Activated naive CD8-positive, alpha-beta T cell treated with anti-CD3 and anti-CD28 coated beads for 36 hours (primary cell): ENCODE data around the gene HCAR2. TPM values are rescaled to one million over a fixed set of nuclear protein-coding genes. Genes with fewer than 3 reads are reported as not detected.
"Not testable (repeated sequence)": the region's sequence is repeated elsewhere in the genome, so short reads cannot be mapped to it uniquely, and the experiment has no call there.

Experiments
- DNase-seq: peaks from one replicate; pipeline ENCODE4 v3.0.0; 2021
- H3K27ac Mint-ChIP-seq: one replicate; pipeline ENCODE4 v1.8.0; 2022; ENCODE audit warnings: mild to moderate bottlenecking, moderate library complexity, mixed read lengths
- H3K27me3 Mint-ChIP-seq: one replicate; pipeline ENCODE4 v1.8.0; 2022; ENCODE audit warnings: mild to moderate bottlenecking, mixed read lengths
- H3K36me3 Mint-ChIP-seq: one replicate; pipeline ENCODE4 v1.8.0; 2021; ENCODE audit warnings: mild to moderate bottlenecking, mixed read lengths
- H3K4me1 Mint-ChIP-seq: one replicate; pipeline ENCODE4 v1.8.0; 2021; ENCODE audit warnings: mixed read lengths
- H3K4me3 Mint-ChIP-seq: one replicate; pipeline ENCODE4 v1.8.0; 2022; ENCODE audit warnings: mild to moderate bottlenecking, moderate library complexity, mixed read lengths
- H3K9me3 Mint-ChIP-seq: one replicate; pipeline ENCODE4 v1.8.0; 2022; ENCODE audit warnings: mixed read lengths
- total RNA-seq, 2 experiments: library from RNA; stranded (reverse); gene quantifications; one replicate each; pipeline ENCODE4 v1.2.3, GENCODE V29; 2021

Gene HCAR2
- total RNA-seq, 2 experiments from 2014 or later = not detected

DNA sequence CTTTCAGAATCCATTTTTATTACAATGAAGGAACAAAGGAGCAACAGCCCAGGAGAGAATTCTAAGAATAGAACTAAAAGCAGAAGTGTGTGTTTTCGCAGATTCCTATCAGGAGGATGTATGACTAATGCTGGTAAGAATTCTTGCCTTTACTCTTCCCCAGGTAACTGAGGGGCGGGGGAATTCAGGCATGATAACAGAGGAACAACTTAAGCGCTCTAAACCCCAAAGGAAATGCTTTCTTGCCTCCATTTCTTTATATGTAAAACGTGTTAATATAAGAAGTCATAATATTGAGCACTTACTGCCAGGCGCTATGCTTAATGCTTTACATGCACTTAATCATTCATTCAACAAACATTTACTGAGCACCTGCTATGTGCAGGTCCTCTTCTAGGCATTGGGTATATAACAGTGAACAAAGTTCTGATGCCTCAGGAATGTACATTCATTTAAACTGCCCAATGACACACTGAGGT is 23.0 kb upstream of the HCAR2 start:
- Mint-ChIP-seq H3K27ac (peak overlapping the region; percentile 80), H3K4me1 (peaks cover 52% of the 10 kb centered on the region), H3K27me3 (no peaks in the 10 kb centered on the region), H3K36me3 (peaks cover 1% of the 10 kb centered on the region), H3K4me3 (peak overlapping the region; percentile 47), H3K9me3 (no peaks in the 10 kb centered on the region)
- DNase-seq = no peak

GRCh38 chr12:122725452-122726079 is 22.4 kb upstream of the HCAR2 start:
- peak overlapping the region; percentile 80 for H3K27ac Mint-ChIP-seq
- DNase-seq = no peak
- peaks cover 1% of the 10 kb centered on the region for H3K36me3 Mint-ChIP-seq
- H3K4me3 Mint-ChIP-seq = peak overlapping the region; percentile 47
- peaks cover 51% of the 10 kb centered on the region for H3K4me1 Mint-ChIP-seq
- no peaks in the 10 kb centered on the region for H3K27me3 Mint-ChIP-seq
- no peaks in the 10 kb centered on the region for H3K9me3 Mint-ChIP-seq

GRCh38 chr12:122724641-122725243 is 21.6 kb upstream of the HCAR2 start:
- peaks cover 48% of the 10 kb centered on the region for H3K4me1 Mint-ChIP-seq
- no peaks in the 10 kb centered on the region for H3K27me3 Mint-ChIP-seq
- H3K9me3 Mint-ChIP-seq = no peaks in the 10 kb centered on the region
- H3K36me3 Mint-ChIP-seq = peaks cover 1% of the 10 kb centered on the region
- no peak overlapping the region for H3K27ac Mint-ChIP-seq
- no peak overlapping the region for H3K4me3 Mint-ChIP-seq
- no peak for DNase-seq

- peaks cover 1% of the 10 kb centered on the region for H3K36me3 Mint-ChIP-seq
- peaks cover 39% of the 10 kb centered on the region for H3K4me1 Mint-ChIP-seq
- H3K27ac Mint-ChIP-seq = no peak overlapping the region
- DNase-seq = no peak
- H3K27me3 Mint-ChIP-seq = no peaks in the 10 kb centered on the region
- no peak overlapping the region for H3K4me3 Mint-ChIP-seq
- H3K9me3 Mint-ChIP-seq = no peaks in the 10 kb centered on the region
Measured at GRCh38 chr12:122722387-122722786, 19.2 kb upstream of the HCAR2 start.

GRCh38 chr12:122721057-122721545 is 17.9 kb upstream of the HCAR2 start:
- Mint-ChIP-seq H3K27me3 (no peaks in the 10 kb centered on the region), H3K27ac (no peak overlapping the region), H3K36me3 (peaks cover 1% of the 10 kb centered on the region), H3K9me3 (no peaks in the 10 kb centered on the region), H3K4me3 (no peak overlapping the region), H3K4me1 (peaks cover 34% of the 10 kb centered on the region)
- no peak for DNase-seq

GRCh38 chr12:122716658-122717057 is 13.5 kb upstream of the HCAR2 start, which contains the start of gene HCAR3:
Gene HCAR3, minus strand, starts transcription at chr12:122716811. Its CDS starts 74 bp downstream, at chr12:122716737.
- not testable (repeated sequence) for H3K27me3 Mint-ChIP-seq, DNase-seq, H3K27ac Mint-ChIP-seq, H3K9me3 Mint-ChIP-seq, H3K4me3 Mint-ChIP-seq, H3K36me3 Mint-ChIP-seq
- H3K4me1 Mint-ChIP-seq = peaks cover 12% of the 10 kb centered on the region

GRCh38 chr12:122715211-122715610 is 12.1 kb upstream of the HCAR2 start:
- H3K27ac Mint-ChIP-seq, H3K9me3 Mint-ChIP-seq, DNase-seq, H3K27me3 Mint-ChIP-seq, H3K36me3 Mint-ChIP-seq, H3K4me1 Mint-ChIP-seq, H3K4me3 Mint-ChIP-seq: not testable (repeated sequence)

DNA sequence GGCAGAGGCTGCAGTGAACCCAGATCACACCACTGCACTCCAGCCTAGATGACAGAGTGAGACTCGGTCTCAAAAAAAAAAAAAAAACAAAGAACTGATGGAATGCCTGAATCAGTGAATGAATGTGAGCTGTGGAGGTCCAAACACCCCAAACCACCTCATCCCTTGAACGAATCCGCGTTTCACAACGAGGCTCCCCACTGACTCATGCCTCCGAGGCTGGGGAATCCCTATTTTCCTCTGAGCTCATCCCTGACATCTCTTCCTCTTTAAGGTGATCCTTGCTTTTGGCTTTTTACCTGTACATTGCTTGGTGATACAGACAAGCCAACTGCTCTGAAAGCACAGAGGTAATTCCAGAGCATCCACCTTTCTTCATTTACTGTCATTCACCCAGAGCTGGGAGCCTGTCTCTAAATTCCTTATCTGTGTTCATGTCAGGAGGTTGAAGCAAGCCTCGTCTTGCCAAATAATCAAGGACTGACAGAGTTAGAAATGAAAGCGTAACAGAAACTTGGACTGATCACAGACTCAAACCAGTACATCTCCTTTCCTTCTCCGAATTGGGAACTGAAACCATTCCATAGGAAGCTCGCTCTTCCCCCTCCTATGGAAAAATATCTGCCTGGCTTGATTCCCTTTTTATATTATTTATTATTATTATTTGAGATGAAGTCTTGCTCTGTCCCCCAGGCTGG is 10.5 kb upstream of the HCAR2 start:
- not testable (repeated sequence) for H3K4me1 Mint-ChIP-seq, DNase-seq, H3K27ac Mint-ChIP-seq, H3K9me3 Mint-ChIP-seq, H3K36me3 Mint-ChIP-seq, H3K4me3 Mint-ChIP-seq, H3K27me3 Mint-ChIP-seq

- H3K36me3 Mint-ChIP-seq, H3K4me1 Mint-ChIP-seq, H3K9me3 Mint-ChIP-seq, H3K27ac Mint-ChIP-seq, H3K27me3 Mint-ChIP-seq, DNase-seq, H3K4me3 Mint-ChIP-seq: not testable (repeated sequence)
Measured at GRCh38 chr12:122711266-122711665, 8.1 kb upstream of the HCAR2 start.

DNA sequence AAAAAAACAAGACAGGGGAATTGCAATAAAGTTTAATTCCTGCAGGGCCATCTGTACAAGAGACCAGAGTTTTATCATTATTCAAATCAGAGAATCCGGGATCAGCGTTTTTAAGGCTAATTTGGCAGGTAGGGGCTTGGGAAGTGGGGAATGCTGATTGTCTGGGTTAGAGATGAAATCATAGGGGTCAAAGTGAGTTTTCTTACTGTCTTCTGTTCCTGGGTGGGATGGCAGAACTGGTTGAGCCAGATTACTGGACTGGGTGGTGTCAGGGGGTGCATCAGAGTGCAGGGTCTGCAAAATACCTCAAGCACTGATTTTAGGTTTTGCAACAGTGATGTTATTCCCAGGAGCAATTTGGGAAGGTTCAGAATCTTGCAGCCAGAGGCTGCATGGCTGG is 7.2 kb upstream of the HCAR2 start:
- H3K4me1 Mint-ChIP-seq, H3K27ac Mint-ChIP-seq, H3K27me3 Mint-ChIP-seq, H3K9me3 Mint-ChIP-seq, H3K36me3 Mint-ChIP-seq, DNase-seq, H3K4me3 Mint-ChIP-seq: not testable (repeated sequence)

- not testable (repeated sequence) for H3K4me1 Mint-ChIP-seq, H3K9me3 Mint-ChIP-seq, H3K36me3 Mint-ChIP-seq, H3K27ac Mint-ChIP-seq, DNase-seq, H3K27me3 Mint-ChIP-seq, H3K4me3 Mint-ChIP-seq
Measured at GRCh38 chr12:122709287-122709686, 6.1 kb upstream of the HCAR2 start.

DNA sequence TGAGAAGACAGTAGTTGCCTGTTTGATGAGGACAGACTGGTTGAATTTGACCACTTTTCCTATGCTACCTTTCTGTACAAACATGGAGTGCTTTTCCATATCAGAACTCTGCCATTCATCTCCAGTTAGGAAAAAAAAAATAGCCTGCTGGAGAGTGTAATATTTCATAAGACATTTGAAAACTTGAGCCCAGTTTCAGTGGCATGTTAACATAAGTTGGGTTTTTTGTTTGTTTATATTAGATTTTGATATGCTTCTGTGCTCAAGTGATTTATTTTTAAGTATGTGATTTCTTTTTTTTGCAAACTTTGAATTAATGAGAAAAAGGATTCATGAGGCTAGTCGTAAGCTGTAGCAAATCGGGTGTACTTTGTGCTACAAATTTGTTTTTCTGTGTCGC is 684 bp upstream of the HCAR2 start:
- not testable (repeated sequence) for H3K9me3 Mint-ChIP-seq, H3K4me1 Mint-ChIP-seq, H3K27ac Mint-ChIP-seq, H3K4me3 Mint-ChIP-seq, H3K27me3 Mint-ChIP-seq, H3K36me3 Mint-ChIP-seq, DNase-seq

- H3K27ac Mint-ChIP-seq, H3K27me3 Mint-ChIP-seq, H3K9me3 Mint-ChIP-seq, H3K36me3 Mint-ChIP-seq, DNase-seq, H3K4me3 Mint-ChIP-seq, H3K4me1 Mint-ChIP-seq: not testable (repeated sequence)
Measured at GRCh38 chr12:122701481-122701880, 1.7 kb downstream of the HCAR2 start.

DNA sequence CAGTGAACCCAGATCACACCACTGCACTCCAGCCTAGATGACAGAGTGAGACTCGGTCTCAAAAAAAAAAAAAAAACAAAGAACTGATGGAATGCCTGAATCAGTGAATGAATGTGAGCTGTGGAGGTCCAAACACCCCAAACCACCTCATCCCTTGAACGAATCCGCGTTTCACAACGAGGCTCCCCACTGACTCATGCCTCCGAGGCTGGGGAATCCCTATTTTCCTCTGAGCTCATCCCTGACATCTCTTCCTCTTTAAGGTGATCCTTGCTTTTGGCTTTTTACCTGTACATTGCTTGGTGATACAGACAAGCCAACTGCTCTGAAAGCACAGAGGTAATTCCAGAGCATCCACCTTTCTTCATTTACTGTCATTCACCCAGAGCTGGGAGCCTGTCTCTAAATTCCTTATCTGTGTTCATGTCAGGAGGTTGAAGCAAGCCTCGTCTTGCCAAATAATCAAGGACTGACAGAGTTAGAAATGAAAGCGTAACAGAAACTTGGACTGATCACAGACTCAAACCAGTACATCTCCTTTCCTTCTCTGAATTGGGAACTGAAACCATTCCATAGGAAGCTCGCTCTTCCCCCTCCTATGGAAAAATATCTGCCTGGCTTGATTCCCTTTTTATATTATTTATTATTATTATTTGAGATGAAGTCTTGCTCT is 3.0 kb downstream of the HCAR2 start:
- H3K4me1 Mint-ChIP-seq, H3K36me3 Mint-ChIP-seq, H3K9me3 Mint-ChIP-seq, DNase-seq, H3K27ac Mint-ChIP-seq, H3K4me3 Mint-ChIP-seq, H3K27me3 Mint-ChIP-seq: not testable (repeated sequence)

DNA sequence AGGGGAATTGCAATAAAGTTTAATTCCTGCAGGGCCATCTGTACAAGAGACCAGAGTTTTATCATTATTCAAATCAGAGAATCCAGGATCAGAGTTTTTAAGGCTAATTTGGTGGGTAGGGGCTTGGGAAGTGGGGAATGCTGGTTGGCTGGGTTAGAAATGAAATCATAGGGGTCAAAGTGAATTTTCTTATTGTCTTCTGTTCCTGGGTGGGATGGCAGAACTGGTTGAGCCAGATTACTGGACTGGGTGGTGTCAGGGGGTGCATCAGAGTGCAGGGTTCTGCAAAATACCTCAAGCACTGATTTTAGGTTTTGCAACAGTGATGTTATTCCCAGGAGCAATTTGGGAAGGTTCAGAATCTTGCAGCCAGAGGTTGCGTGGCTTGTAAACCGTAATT is 6.2 kb downstream of the HCAR2 start:
- H3K4me3 Mint-ChIP-seq, H3K27me3 Mint-ChIP-seq, H3K27ac Mint-ChIP-seq, H3K36me3 Mint-ChIP-seq, H3K4me1 Mint-ChIP-seq, DNase-seq, H3K9me3 Mint-ChIP-seq: not testable (repeated sequence)
